Liver (tissue), 9 donors: ENCODE results near the gene AFP. TPM values are rescaled to one million over a fixed set of nuclear protein-coding genes. Genes with fewer than 3 reads are reported as not detected.

ENCODE experiments used
- DNase-seq: peaks from one replicate; pipeline ENCODE4 v3.0.0-alpha.2; 2017; ENCODE audit warnings: low spot score
- H3K27ac ChIP-seq, 2 donors: one replicate each; pipeline ENCODE4 v1.7.0; 2013; ENCODE audit warnings: inconsistent platforms in 2 of 2, low read length in 2 of 2, control low read depth in 1 of 2, low read depth in 1 of 2, mild to moderate bottlenecking in 1 of 2
- H3K27me3 ChIP-seq, 4 donors: one replicate each; pipeline versions ENCODE4 v1.6.1 to v1.7.0; 2013; ENCODE audit warnings: low read length in 3 of 4, inconsistent platforms in 1 of 4, mild to moderate bottlenecking in 1 of 4, moderate library complexity in 1 of 4; ENCODE audit not compliant: control insufficient read depth in 4 of 4, insufficient read depth in 4 of 4
- H3K36me3 ChIP-seq, 4 donors: one replicate each; pipeline versions ENCODE4 v1.6.1 to v1.7.0; 2013; ENCODE audit warnings: low read length in 3 of 4, mild to moderate bottlenecking in 3 of 4, low read depth in 1 of 4, moderate library complexity in 1 of 4; ENCODE audit not compliant: control insufficient read depth in 4 of 4, insufficient read depth in 3 of 4
- H3K4me1 ChIP-seq, 4 donors: one replicate each; pipeline versions ENCODE4 v1.6.1 to v1.7.0; 2013; ENCODE audit warnings: low read length in 3 of 4, mild to moderate bottlenecking in 3 of 4, moderate library complexity in 1 of 4; ENCODE audit not compliant: control insufficient read depth in 4 of 4, insufficient read depth in 4 of 4
- H3K4me3 ChIP-seq, 3 donors: one replicate each; pipeline versions ENCODE4 v1.6.1 to v1.7.0; 2013; ENCODE audit warnings: low read length in 3 of 3, control low read depth in 1 of 3, low read depth in 1 of 3, mild to moderate bottlenecking in 1 of 3
- H3K9ac ChIP-seq, 2 donors: one replicate each; pipeline ENCODE4 v1.7.0; 2013; ENCODE audit warnings: low read length in 2 of 2, mild to moderate bottlenecking in 2 of 2, moderate library complexity in 2 of 2, control low read depth in 1 of 2, low read depth in 1 of 2
- H3K9me3 ChIP-seq, 4 donors: one replicate each; pipeline versions ENCODE4 v1.6.1 to v1.7.0; 2013; ENCODE audit warnings: low read length in 3 of 4; ENCODE audit not compliant: control insufficient read depth in 4 of 4
- CTCF ChIP-seq: fragments of 150-350 bp; IDR thresholded peaks from 2 replicates; pipeline ENCODE4 v1.5.1; 2017; ENCODE audit warnings: improper control_type of control experiment, low read depth, low read length; ENCODE audit not compliant: missing input control
- EGR1 ChIP-seq, 2 donors: IDR thresholded peaks; 2 replicates each; pipeline ENCODE4 v1.6.1; 2016 to 2018; ENCODE audit warnings: antibody characterized with exemption in 2 of 2, low read depth in 2 of 2
- FOXA1 ChIP-seq: IDR thresholded peaks from 2 replicates; pipeline ENCODE4 v1.6.1; 2016; ENCODE audit warnings: antibody characterized with exemption
- FOXA2 ChIP-seq: IDR thresholded peaks from 2 replicates; pipeline ENCODE4 v1.6.1; 2016; ENCODE audit warnings: antibody characterized with exemption
- GABPA ChIP-seq, 2 donors: IDR thresholded peaks in 1 of 2; conservative IDR thresholded peaks in 1 of 2; 2 replicates each; pipeline ENCODE4 v1.6.1; 2016; ENCODE audit warnings: antibody characterized with exemption in 2 of 2, mild to moderate bottlenecking in 1 of 2, moderate library complexity in 1 of 2
- HNF4A ChIP-seq, 2 donors: conservative IDR thresholded peaks; 2 replicates each; pipeline ENCODE4 v1.6.1; 2016; ENCODE audit warnings: antibody characterized with exemption in 2 of 2, mild to moderate bottlenecking in 2 of 2
- HNF4G ChIP-seq: IDR thresholded peaks from 2 replicates; pipeline ENCODE4 v1.6.1; 2016; ENCODE audit warnings: antibody characterized with exemption
- JUND ChIP-seq, 2 donors: IDR thresholded peaks; 2 replicates each; pipeline ENCODE4 v1.6.1; 2016; ENCODE audit warnings: antibody characterized with exemption in 2 of 2
- NR2F2 ChIP-seq: IDR thresholded peaks from 2 replicates; pipeline ENCODE4 v1.6.1; 2016; ENCODE audit warnings: antibody characterized with exemption
- RAD21 ChIP-seq, 2 donors: IDR thresholded peaks; 2 replicates each; pipeline ENCODE4 v1.6.1; 2016; ENCODE audit warnings: antibody characterized with exemption in 2 of 2, mild to moderate bottlenecking in 2 of 2
- RXRA ChIP-seq, 2 donors: IDR thresholded peaks; 2 replicates each; pipeline ENCODE4 v1.6.1; 2017 to 2018; ENCODE audit warnings: antibody characterized with exemption in 2 of 2, mild to moderate bottlenecking in 1 of 2
- SP1 ChIP-seq: IDR thresholded peaks from 2 replicates; pipeline ENCODE4 v1.6.1; 2018; ENCODE audit warnings: antibody characterized with exemption, mild to moderate bottlenecking
- TAF1 ChIP-seq: conservative IDR thresholded peaks from 2 replicates; pipeline ENCODE4 v1.6.1; 2016; ENCODE audit warnings: antibody characterized with exemption, mild to moderate bottlenecking
- YY1 ChIP-seq: IDR thresholded peaks from 2 replicates; pipeline ENCODE4 v1.6.1; 2016; ENCODE audit warnings: antibody characterized with exemption, mild to moderate bottlenecking
- WGBS: extraction: QIAGEN DNeasy Blood & Tissue Kit; methylation state at CpG from one replicate; pipeline ENCODE4 v1.1.7; 2013; 5-methylcytosine and 5-hydroxymethylcytosine counted together
- polyA plus RNA-seq, 2 donors: library from polyadenylated mRNA; stranded (reverse) in 1 of 2; unstranded in 1 of 2; fragments of 200-250 nt in 1 of 2; fragments of >200 nt in 1 of 2; fragmentation: Nextera tagmentation in 1 of 2; extraction: Ambion mirVana in 1 of 2; gene quantifications; one replicate each; pipeline versions ENCODE4 v1.2.1 to v1.2.3, GENCODE V29; 2013 to 2015
- total RNA-seq, 2 donors: library from RNA; depleted of rRNA; stranded (reverse); fragments of >200 nt; gene quantifications; one replicate each; pipeline ENCODE4 v1.2.3, GENCODE V29; 2014
- TF ChIP-seq, protein P1 (sequence below): IDR thresholded peaks from 2 replicates; pipeline ENCODE4 v1.6.1; 2016; ENCODE audit warnings: antibody characterized with exemption
- TF ChIP-seq, protein P2 (sequence below): IDR thresholded peaks from 2 replicates; pipeline ENCODE4 v1.6.1; 2016; ENCODE audit warnings: antibody characterized with exemption
- TF ChIP-seq, protein P3 (sequence below): IDR thresholded peaks from 2 replicates; pipeline ENCODE4 v1.6.1; 2016; ENCODE audit warnings: antibody characterized with exemption, mild to moderate bottlenecking
- TF ChIP-seq, protein P4 (sequence below): IDR thresholded peaks from 2 replicates; pipeline ENCODE4 v1.6.1; 2016; ENCODE audit warnings: antibody characterized with exemption
- donor health status: healthy.
- donor health status: healthy.
- donor health status: healthy.
- donor health status: healthy.
- donor health status: healthy.

Gene AFP
- total and polyA plus RNA-seq, 4 donors: 1.0 to 3,875 (median 5.7) TPM

DNA sequence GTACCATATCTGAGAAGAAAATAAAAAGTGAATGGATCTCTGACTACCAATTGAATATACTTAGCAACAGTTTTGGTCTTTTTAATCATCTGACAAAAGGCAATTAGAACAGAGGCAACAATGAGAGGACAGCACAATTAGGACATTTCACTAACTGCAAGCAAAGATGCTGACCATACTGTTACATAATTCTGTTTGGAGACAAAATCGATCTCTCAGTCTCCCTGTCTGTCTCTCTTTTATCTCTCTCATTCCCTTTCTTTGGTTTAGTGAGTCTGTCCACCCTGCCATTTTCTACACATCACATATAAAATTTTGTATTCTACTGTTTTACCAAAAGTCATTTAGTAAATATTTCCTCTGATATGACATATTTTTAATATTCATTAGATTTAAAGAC is 43.3 kb downstream of the AFP start:
- Histone ChIP-seq H3K9me3 (peaks cover 0 to 5% (median 0%) of the 10 kb centered on the region in 4 donors), H3K4me3 (no peak overlapping the region), H3K27me3 (no peaks in the 10 kb centered on the region), H3K4me1 (peaks cover 0 to 25% (median 15%) of the 10 kb centered on the region in 4 donors), H3K36me3 (peaks cover 0 to 2% (median 0%) of the 10 kb centered on the region in 4 donors), H3K27ac (no peak overlapping the region), H3K9ac (no peak overlapping the region)
- 25% methylated on average over 1 of the region's 1 CpG for WGBS
- TF ChIP-seq FOXA1 (no peak), HNF4G (no peak), TAF1 (no peak), FOXA2 (no peak), GABPA (IDR thresholded peaks at IDR 0.05 in 1 of 2, conservative IDR thresholded peaks at IDR 0.05 in 1 of 2) (no peak), RXRA (IDR thresholded peaks at IDR 0.05) (peak in 1 of 2 donors; percentile 24), EGR1 (IDR thresholded peaks at IDR 0.05; ENCODE audit: low read depth in 2 of 2) (no peak), SP1 (peak; percentile 12), HNF4A (conservative IDR thresholded peaks at IDR 0.05) (peak in 1 of 2 donors; percentile 39), NR2F2 (no peak), RAD21 (IDR thresholded peaks at IDR 0.05) (peak in 1 of 2 donors; percentile 7), CTCF (no peak), YY1 (peak; percentile 65), JUND (IDR thresholded peaks at IDR 0.05) (no peak)
- TF ChIP-seq, protein P1, sequence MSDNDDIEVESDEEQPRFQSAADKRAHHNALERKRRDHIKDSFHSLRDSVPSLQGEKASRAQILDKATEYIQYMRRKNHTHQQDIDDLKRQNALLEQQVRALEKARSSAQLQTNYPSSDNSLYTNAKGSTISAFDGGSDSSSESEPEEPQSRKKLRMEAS: no peak
- TF ChIP-seq, protein P2, sequence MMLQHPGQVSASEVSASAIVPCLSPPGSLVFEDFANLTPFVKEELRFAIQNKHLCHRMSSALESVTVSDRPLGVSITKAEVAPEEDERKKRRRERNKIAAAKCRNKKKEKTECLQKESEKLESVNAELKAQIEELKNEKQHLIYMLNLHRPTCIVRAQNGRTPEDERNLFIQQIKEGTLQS: no peak
- TF ChIP-seq, protein P3, sequence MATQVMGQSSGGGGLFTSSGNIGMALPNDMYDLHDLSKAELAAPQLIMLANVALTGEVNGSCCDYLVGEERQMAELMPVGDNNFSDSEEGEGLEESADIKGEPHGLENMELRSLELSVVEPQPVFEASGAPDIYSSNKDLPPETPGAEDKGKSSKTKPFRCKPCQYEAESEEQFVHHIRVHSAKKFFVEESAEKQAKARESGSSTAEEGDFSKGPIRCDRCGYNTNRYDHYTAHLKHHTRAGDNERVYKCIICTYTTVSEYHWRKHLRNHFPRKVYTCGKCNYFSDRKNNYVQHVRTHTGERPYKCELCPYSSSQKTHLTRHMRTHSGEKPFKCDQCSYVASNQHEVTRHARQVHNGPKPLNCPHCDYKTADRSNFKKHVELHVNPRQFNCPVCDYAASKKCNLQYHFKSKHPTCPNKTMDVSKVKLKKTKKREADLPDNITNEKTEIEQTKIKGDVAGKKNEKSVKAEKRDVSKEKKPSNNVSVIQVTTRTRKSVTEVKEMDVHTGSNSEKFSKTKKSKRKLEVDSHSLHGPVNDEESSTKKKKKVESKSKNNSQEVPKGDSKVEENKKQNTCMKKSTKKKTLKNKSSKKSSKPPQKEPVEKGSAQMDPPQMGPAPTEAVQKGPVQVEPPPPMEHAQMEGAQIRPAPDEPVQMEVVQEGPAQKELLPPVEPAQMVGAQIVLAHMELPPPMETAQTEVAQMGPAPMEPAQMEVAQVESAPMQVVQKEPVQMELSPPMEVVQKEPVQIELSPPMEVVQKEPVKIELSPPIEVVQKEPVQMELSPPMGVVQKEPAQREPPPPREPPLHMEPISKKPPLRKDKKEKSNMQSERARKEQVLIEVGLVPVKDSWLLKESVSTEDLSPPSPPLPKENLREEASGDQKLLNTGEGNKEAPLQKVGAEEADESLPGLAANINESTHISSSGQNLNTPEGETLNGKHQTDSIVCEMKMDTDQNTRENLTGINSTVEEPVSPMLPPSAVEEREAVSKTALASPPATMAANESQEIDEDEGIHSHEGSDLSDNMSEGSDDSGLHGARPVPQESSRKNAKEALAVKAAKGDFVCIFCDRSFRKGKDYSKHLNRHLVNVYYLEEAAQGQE: no peak
- TF ChIP-seq, protein P4, sequence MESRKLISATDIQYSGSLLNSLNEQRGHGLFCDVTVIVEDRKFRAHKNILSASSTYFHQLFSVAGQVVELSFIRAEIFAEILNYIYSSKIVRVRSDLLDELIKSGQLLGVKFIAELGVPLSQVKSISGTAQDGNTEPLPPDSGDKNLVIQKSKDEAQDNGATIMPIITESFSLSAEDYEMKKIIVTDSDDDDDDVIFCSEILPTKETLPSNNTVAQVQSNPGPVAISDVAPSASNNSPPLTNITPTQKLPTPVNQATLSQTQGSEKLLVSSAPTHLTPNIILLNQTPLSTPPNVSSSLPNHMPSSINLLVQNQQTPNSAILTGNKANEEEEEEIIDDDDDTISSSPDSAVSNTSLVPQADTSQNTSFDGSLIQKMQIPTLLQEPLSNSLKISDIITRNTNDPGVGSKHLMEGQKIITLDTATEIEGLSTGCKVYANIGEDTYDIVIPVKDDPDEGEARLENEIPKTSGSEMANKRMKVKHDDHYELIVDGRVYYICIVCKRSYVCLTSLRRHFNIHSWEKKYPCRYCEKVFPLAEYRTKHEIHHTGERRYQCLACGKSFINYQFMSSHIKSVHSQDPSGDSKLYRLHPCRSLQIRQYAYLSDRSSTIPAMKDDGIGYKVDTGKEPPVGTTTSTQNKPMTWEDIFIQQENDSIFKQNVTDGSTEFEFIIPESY: no peak
- DNase-seq: no peak
